Stimulated activated CD8-positive, alpha-beta memory T cell treated with anti-CD3 and anti-CD28 coated beads, Interleukin-7, amount 100 ng/mL, for 24 hours (primary cell): ENCODE data around the gene MED28.
"Not testable (repeated sequence)": the region's sequence is repeated elsewhere in the genome, so short reads cannot be mapped to it uniquely, and the experiment has no call there.

ENCODE experiments used
- DNase-seq: peaks from one replicate; pipeline ENCODE4 v3.0.0-alpha.2; 2020; ENCODE audit warnings: low read depth

The MED28 gene

GRCh38 chr4:17618926-17619325 is 4.5 kb downstream of the MED28 start:
- no peak for DNase-seq

- no peak for DNase-seq
These were observed 5.1 kb downstream of the MED28 start for GRCh38 chr4:17619416-17620105.

- no peak for DNase-seq
These were observed 9.1 kb downstream of the MED28 start for GRCh38 chr4:17623451-17624001.

GRCh38 chr4:17624821-17625220 is 10.4 kb downstream of the MED28 start:
- no peak for DNase-seq

- DNase-seq: no peak
These were observed 15.8 kb downstream of the MED28 start for GRCh38 chr4:17630228-17630627.

- no peak for DNase-seq
These were observed 19.2 kb downstream of the MED28 start for GRCh38 chr4:17633600-17633999.

- no peak for DNase-seq
These were observed 20.6 kb downstream of the MED28 start for GRCh38 chr4:17635056-17635455.

- no peak for DNase-seq
These were observed 21.9 kb downstream of the MED28 start for GRCh38 chr4:17636341-17636695.

GRCh38 chr4:17636696-17637622 is 22.5 kb downstream of the MED28 start:
- DNase-seq: peak; percentile 46

- no peak for DNase-seq
These were observed 24.7 kb downstream of the MED28 start for GRCh38 chr4:17639136-17639535.

- DNase-seq: no peak
These were observed 27.9 kb downstream of the MED28 start for GRCh38 chr4:17642398-17642783.

- DNase-seq: no peak
These were observed 32.3 kb downstream of the MED28 start for GRCh38 chr4:17646693-17647092.

GRCh38 chr4:17647176-17647806 is 32.9 kb downstream of the MED28 start:
- DNase-seq: no peak

GRCh38 chr4:17647927-17648326 is 33.5 kb downstream of the MED28 start:
- no peak for DNase-seq

GRCh38 chr4:17650406-17650805 is 36.0 kb downstream of the MED28 start:
- no peak for DNase-seq

- DNase-seq: no peak
These were observed 40.3 kb downstream of the MED28 start for GRCh38 chr4:17654701-17655100.

GRCh38 chr4:17657090-17657489 is 42.6 kb downstream of the MED28 start:
- DNase-seq: no peak

- DNase-seq: no peak
These were observed 43.4 kb downstream of the MED28 start for GRCh38 chr4:17657849-17658248.

GRCh38 chr4:17659196-17659595 is 44.8 kb downstream of the MED28 start:
- DNase-seq: not testable (repeated sequence)

GRCh38 chr4:17662694-17663093 is 48.3 kb downstream of the MED28 start:
- DNase-seq: no peak

- no peak for DNase-seq
These were observed 50.3 kb downstream of the MED28 start for GRCh38 chr4:17664755-17665154.

- no peak for DNase-seq
These were observed 50.9 kb downstream of the MED28 start for GRCh38 chr4:17665346-17665745.

GRCh38 chr4:17665852-17666251 is 51.4 kb downstream of the MED28 start:
- DNase-seq: no peak
